Spleen (tissue), 11 donors: ENCODE measurements around the gene HID1. TPM values are rescaled to one million over a fixed set of nuclear protein-coding genes. Genes with fewer than 3 reads are reported as not detected.

ENCODE experiments used
- DNase-seq: peaks from one replicate; pipeline ENCODE4 v3.0.0-alpha.2; 2020
- H3K27ac ChIP-seq, 8 donors: fragments of 200-600 bp; sonication (generic) in 7 of 8; 1 replicate in 4 of 8; 2 replicates in 4 of 8; pipeline versions ENCODE4 v1.5.0 to v1.8.0; 2016 to 2021; ENCODE audit warnings: inconsistent platforms in 4 of 8, mild to moderate bottlenecking in 4 of 8, moderate library complexity in 1 of 8
- H3K27me3 ChIP-seq, 7 donors: fragments of 200-600 bp; sonication (generic) in 6 of 7; replicated peaks in 1 of 7; 1 replicate in 4 of 7; 2 replicates in 3 of 7; pipeline versions ENCODE4 v1.5.0 to v1.8.0; 2016 to 2021; ENCODE audit warnings: inconsistent platforms in 3 of 7, mild to moderate bottlenecking in 1 of 7
- H3K36me3 ChIP-seq, 6 donors: fragments of 200-600 bp; sonication (generic) in 5 of 6; 1 replicate in 4 of 6; 2 replicates in 2 of 6; pipeline versions ENCODE4 v1.5.0 to v1.8.0; 2016 to 2021; ENCODE audit warnings: inconsistent platforms in 2 of 6
- H3K4me1 ChIP-seq, 6 donors: fragments of 200-600 bp; sonication (generic) in 5 of 6; 1 replicate in 3 of 6; 2 replicates in 3 of 6; pipeline versions ENCODE4 v1.5.0 to v1.8.0; 2016 to 2021; ENCODE audit warnings: inconsistent platforms in 3 of 6
- H3K4me3 ChIP-seq, 8 donors: fragments of 200-600 bp; sonication (generic) in 7 of 8; 1 replicate in 4 of 8; 2 replicates in 4 of 8; pipeline versions ENCODE4 v1.5.0 to v1.8.0; 2016 to 2021; ENCODE audit warnings: inconsistent platforms in 4 of 8, mild to moderate bottlenecking in 4 of 8, moderate library complexity in 2 of 8
- H3K9me3 ChIP-seq, 8 donors: fragments of 200-600 bp; sonication (generic) in 7 of 8; 1 replicate in 4 of 8; 2 replicates in 4 of 8; pipeline versions ENCODE4 v1.5.0 to v1.8.0; 2016 to 2021; ENCODE audit warnings: inconsistent platforms in 4 of 8
- POLR2A ChIP-seq, 3 donors: fragments of 450-650 bp; IDR thresholded peaks; one replicate each; pipeline ENCODE4 v1.5.1; 2017; ENCODE audit warnings: antibody characterized with exemption in 3 of 3, mild to moderate bottlenecking in 1 of 3
- POLR2AphosphoS5 ChIP-seq, 3 donors: sonication (generic); formaldehyde crosslinking; IDR thresholded peaks; one replicate each; pipeline ENCODE4 v1.5.1; 2017; ENCODE audit warnings: antibody characterized with exemption in 3 of 3
- WGBS, 5 donors: extraction: QIAGEN DNeasy Blood & Tissue Kit in 3 of 5; methylation state at CpG; one replicate each; pipeline versions ENCODE4 v1.1.5 to v1.1.7; 2013 to 2018; 5-methylcytosine and 5-hydroxymethylcytosine counted together
- intact Hi-C: fragments of 100-400 bp; cut with DNase I; formaldehyde crosslinking; loops from one replicate; pipeline ENCODE4 v1.15.0; 2023; ENCODE audit warnings: low total_unique reads
- polyA plus RNA-seq, 3 donors: library from polyadenylated mRNA; stranded (reverse); fragments of 200-250 nt; gene quantifications; one replicate each; pipeline ENCODE4 v1.2.1, GENCODE V29; 2013
- total RNA-seq, 7 donors: library from RNA; depleted of rRNA in 3 of 7; stranded (reverse); fragments of >200 nt in 3 of 7; fragmentation: NEBNext Ultra II Directional in 4 of 7; extraction: Animal tissue kit (Norgen Biotek cat#: 25700) in 4 of 7; gene quantifications; one replicate each; pipeline versions ENCODE4 v1.1.0 to v1.2.1, GENCODE V29; 2016 to 2021
- TF ChIP-seq, protein P1 (sequence below), 11 experiments: fragments of 200-600 bp in 7 of 11; fragments of 450-650 bp in 4 of 11; sonication (generic) in 4 of 11; IDR thresholded peaks in 8 of 11; conservative IDR thresholded peaks in 3 of 11; 1 replicate in 7 of 11; 2 replicates in 4 of 11; pipeline versions ENCODE4 v1.4.0 to v1.8.0; 2016 to 2021; ENCODE audit warnings: antibody characterized with exemption in 11 of 11, inconsistent platforms in 4 of 11, mild to moderate bottlenecking in 1 of 11
- donor health status: healthy with polysubstance abuse.
- donor health status: DM: no; HTN: no; CAD: no; lungs with moderate emphysema.
- donor health status: DM: no; HTN: no; CAD: no.
- donor health status: Bipolar disorder and iron deficiency.
- donor health status: healthy.
- donor health status: DM: no; HTN: no; CAD: no.
- donor health status: DM: yes; HTN: yes; CAD: no.

HID1 gene
- total and polyA plus RNA-seq, 10 donors = 5.2 to 39.4 (median 24.8) TPM

- no peak for DNase-seq
- Histone ChIP-seq H3K27me3 (peaks cover 3 to 91% (median 38%) of the 10 kb centered on the region in 7 donors), H3K9me3 (no peaks in the 10 kb centered on the region), H3K36me3 (no peaks in the 10 kb centered on the region), H3K4me3 (no peak overlapping the region), H3K4me1 (peaks cover 6 to 13% (median 10%) of the 10 kb centered on the region in 6 donors), H3K27ac (no peak overlapping the region)
- WGBS, 5 donors = 68 to 82% (median 77%) methylated on average over 3 of the region's 3 CpGs
- no peak for TF ChIP-seq POLR2A (IDR thresholded peaks at IDR 0.05)
- intact Hi-C loops = loop anchor here (10.0 kb wide), 1 partner anchor 140 kb away; no protein-coding TSS in a partner anchor
Observed at GRCh38 chr17:74935048-74935447, 37.5 kb downstream of the HID1 start.

DNA sequence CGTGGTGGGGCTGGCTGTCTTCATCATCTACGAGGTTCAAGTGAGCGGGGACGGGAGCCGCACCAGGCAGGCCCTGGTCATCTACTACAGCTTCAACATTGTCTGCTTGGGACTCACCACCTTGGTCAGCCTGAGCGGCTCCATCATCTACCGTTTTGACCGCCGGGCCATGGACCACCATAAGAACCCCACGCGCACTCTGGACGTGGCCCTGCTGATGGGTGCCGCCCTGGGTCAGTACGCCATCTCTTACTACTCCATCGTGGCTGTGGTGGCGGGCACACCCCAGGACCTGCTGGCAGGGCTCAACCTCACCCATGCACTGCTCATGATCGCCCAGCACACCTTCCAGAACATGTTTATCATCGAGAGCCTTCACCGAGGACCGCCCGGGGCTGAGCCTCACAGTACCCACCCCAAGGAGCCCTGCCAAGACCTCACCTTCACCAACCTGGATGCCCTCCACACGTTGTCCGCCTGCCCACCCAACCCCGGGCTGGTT, 42.0 kb downstream of the HID1 start:
- Histone ChIP-seq H3K27me3 (peaks cover 2 to 90% (median 28%) of the 10 kb centered on the region in 7 donors), H3K27ac (no peak overlapping the region), H3K36me3 (no peaks in the 10 kb centered on the region), H3K9me3 (no peaks in the 10 kb centered on the region), H3K4me3 (no peak overlapping the region), H3K4me1 (peaks cover 0 to 4% (median 2%) of the 10 kb centered on the region in 6 donors)
- intact Hi-C loops = loop anchor here (10.0 kb wide), 1 partner anchor 136 kb away; no protein-coding TSS in a partner anchor
- 89 to 97% (median 92%) methylated on average over 19 to 24 of the region's 24 CpGs for WGBS, 5 donors
- TF ChIP-seq, protein P1, sequence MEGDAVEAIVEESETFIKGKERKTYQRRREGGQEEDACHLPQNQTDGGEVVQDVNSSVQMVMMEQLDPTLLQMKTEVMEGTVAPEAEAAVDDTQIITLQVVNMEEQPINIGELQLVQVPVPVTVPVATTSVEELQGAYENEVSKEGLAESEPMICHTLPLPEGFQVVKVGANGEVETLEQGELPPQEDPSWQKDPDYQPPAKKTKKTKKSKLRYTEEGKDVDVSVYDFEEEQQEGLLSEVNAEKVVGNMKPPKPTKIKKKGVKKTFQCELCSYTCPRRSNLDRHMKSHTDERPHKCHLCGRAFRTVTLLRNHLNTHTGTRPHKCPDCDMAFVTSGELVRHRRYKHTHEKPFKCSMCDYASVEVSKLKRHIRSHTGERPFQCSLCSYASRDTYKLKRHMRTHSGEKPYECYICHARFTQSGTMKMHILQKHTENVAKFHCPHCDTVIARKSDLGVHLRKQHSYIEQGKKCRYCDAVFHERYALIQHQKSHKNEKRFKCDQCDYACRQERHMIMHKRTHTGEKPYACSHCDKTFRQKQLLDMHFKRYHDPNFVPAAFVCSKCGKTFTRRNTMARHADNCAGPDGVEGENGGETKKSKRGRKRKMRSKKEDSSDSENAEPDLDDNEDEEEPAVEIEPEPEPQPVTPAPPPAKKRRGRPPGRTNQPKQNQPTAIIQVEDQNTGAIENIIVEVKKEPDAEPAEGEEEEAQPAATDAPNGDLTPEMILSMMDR (IDR thresholded peaks at IDR 0.05 in 8 of 11, conservative IDR thresholded peaks at IDR 0.05 in 3 of 11) = no peak
- no peak for TF ChIP-seq POLR2A (IDR thresholded peaks at IDR 0.05)
- no peak for TF ChIP-seq POLR2AphosphoS5 (IDR thresholded peaks at IDR 0.05)
- DNase-seq = no peak

DNA sequence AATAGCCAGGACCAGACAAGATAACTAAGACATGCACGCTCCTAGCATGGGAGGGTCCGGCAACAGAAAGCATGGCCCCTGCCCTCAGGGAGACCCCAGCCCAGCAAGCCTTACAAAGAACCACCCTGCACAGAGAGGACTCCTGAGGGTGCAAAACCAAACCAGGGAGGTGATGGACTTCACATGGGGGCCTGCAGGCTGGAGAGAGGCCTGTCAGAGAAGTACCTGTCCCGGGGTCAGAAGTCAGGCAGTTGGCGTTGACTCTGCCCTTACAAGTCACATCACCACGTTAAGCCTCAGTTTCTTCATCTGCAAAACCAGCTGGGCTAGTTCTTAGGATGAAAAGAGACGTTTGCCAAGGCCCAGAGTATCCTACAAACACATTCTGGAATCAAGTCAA, 43.8 kb downstream of the HID1 start:
- Histone ChIP-seq H3K27ac (no peak overlapping the region), H3K27me3 (peaks cover 3 to 95% (median 37%) of the 10 kb centered on the region in 7 donors), H3K4me1 (peaks cover 8 to 13% (median 11%) of the 10 kb centered on the region in 6 donors), H3K9me3 (no peaks in the 10 kb centered on the region), H3K4me3 (no peak overlapping the region), H3K36me3 (no peaks in the 10 kb centered on the region)
- WGBS, 5 donors = 74 to 83% (median 77%) methylated on average over 6 of the region's 6 CpGs
- DNase-seq = no peak
- TF ChIP-seq POLR2AphosphoS5 (IDR thresholded peaks at IDR 0.05) = no peak
- TF ChIP-seq POLR2A (IDR thresholded peaks at IDR 0.05) = no peak
- TF ChIP-seq, protein P1 (IDR thresholded peaks at IDR 0.05 in 8 of 11, conservative IDR thresholded peaks at IDR 0.05 in 3 of 11) = no peak
- intact Hi-C loops = no loop called here

GRCh38 chr17:74925242-74925641, 47.3 kb downstream of the HID1 start:
- Histone ChIP-seq H3K36me3 (no peaks in the 10 kb centered on the region), H3K4me3 (no peak overlapping the region), H3K4me1 (peaks cover 15 to 26% (median 24%) of the 10 kb centered on the region in 6 donors), H3K27me3 (peaks cover 5 to 95% (median 64%) of the 10 kb centered on the region in 7 donors), H3K9me3 (no peaks in the 10 kb centered on the region), H3K27ac (no peak overlapping the region)
- 63 to 79% (median 77%) methylated on average over 3 of the region's 3 CpGs for WGBS, 5 donors
- DNase-seq = no peak
- intact Hi-C loops = no loop called here
- no peak for TF ChIP-seq POLR2AphosphoS5 (IDR thresholded peaks at IDR 0.05)
- TF ChIP-seq, protein P1 (IDR thresholded peaks at IDR 0.05 in 8 of 11, conservative IDR thresholded peaks at IDR 0.05 in 3 of 11) = no peak
- TF ChIP-seq POLR2A (IDR thresholded peaks at IDR 0.05) = no peak
